Large intestine (tissue), 3 donors: ENCODE data around the gene FMN1. TPM values are rescaled to one million over a fixed set of nuclear protein-coding genes. Genes with fewer than 3 reads are reported as not detected.

Experiments used
- DNase-seq, 2 donors: peaks; one replicate each; pipeline versions ENCODE4 v3.0.0 to v3.0.0-alpha.2; 2013
- H3K27ac ChIP-seq: one replicate; pipeline ENCODE4 v1.5.1; 2013; ENCODE audit warnings: low read length
- H3K27me3 ChIP-seq: 2 replicates; pipeline ENCODE4 v1.6.1; 2013; ENCODE audit warnings: low read length; ENCODE audit not compliant: control insufficient read depth, insufficient read depth
- H3K36me3 ChIP-seq: 2 replicates; pipeline ENCODE4 v1.6.1; 2013; ENCODE audit warnings: low read length; ENCODE audit not compliant: control insufficient read depth, insufficient read depth
- H3K4me1 ChIP-seq: one replicate; pipeline ENCODE4 v1.6.1; 2013; ENCODE audit warnings: low read length; ENCODE audit not compliant: control insufficient read depth, insufficient read depth
- H3K4me3 ChIP-seq: one replicate; pipeline ENCODE4 v1.5.1; 2013; ENCODE audit warnings: low read length
- H3K9me3 ChIP-seq: one replicate; pipeline ENCODE4 v1.6.1; 2013; ENCODE audit warnings: mild to moderate bottlenecking, low read depth, low read length, moderate library complexity; ENCODE audit not compliant: control insufficient read depth
- WGBS: methylation state at CpG from one replicate; pipeline ENCODE4 v1.1.5; 2013; ENCODE audit warnings: low lambda C conversion rate; ENCODE audit not compliant: insufficient coverage; 5-methylcytosine and 5-hydroxymethylcytosine counted together
- polyA plus RNA-seq: library from polyadenylated mRNA; unstranded; fragments of 120-200 nt; gene quantifications from one replicate; pipeline ENCODE4 v1.2.1, GENCODE V29; 2013

The FMN1 gene
- polyA plus RNA-seq, 1 donor: 0.88 TPM

DNA sequence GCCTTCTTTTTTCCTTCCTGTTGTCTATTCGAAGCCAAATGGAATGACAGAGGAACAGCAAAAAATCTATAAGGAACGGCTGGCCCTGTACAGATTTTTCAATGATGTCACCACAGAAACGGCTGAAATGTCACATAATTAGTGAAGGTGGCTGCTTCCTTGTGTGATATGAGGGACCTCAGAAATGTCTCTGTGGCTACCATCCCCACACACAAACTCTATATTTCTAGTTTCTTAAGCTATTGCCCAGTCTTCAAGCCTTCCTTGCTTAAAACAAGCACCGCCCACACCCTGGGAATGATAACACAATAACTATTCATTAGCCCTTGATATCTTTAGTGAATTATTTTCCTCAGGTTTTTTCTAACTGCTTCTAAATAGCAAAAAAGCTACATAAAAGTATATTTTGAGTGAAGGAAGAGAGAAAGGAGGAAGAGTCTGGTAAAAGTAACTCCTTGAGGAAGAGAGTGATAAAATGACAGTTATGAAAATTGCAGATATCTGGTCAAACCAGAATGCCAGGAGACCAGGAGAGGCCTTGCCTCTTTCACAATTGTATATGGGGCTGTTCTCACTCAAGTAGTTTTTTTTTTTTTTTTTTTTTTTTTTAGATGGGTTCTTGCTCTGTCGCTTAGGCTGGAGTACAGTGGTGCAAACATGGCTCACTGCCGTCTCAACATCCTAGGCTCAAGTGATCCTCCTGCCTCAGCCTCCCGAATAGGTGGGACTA is 38.7 kb downstream of the FMN1 start:
- no peaks in the 10 kb centered on the region for H3K9me3 ChIP-seq
- H3K4me3 ChIP-seq: no peak overlapping the region
- no peaks in the 10 kb centered on the region for H3K36me3 ChIP-seq
- 100% methylated on average over 1 of the region's 7 CpGs for WGBS
- no peak for DNase-seq
- no peak overlapping the region for H3K27ac ChIP-seq
- peaks cover 4% of the 10 kb centered on the region for H3K4me1 ChIP-seq
- H3K27me3 ChIP-seq: no peaks in the 10 kb centered on the region

DNA sequence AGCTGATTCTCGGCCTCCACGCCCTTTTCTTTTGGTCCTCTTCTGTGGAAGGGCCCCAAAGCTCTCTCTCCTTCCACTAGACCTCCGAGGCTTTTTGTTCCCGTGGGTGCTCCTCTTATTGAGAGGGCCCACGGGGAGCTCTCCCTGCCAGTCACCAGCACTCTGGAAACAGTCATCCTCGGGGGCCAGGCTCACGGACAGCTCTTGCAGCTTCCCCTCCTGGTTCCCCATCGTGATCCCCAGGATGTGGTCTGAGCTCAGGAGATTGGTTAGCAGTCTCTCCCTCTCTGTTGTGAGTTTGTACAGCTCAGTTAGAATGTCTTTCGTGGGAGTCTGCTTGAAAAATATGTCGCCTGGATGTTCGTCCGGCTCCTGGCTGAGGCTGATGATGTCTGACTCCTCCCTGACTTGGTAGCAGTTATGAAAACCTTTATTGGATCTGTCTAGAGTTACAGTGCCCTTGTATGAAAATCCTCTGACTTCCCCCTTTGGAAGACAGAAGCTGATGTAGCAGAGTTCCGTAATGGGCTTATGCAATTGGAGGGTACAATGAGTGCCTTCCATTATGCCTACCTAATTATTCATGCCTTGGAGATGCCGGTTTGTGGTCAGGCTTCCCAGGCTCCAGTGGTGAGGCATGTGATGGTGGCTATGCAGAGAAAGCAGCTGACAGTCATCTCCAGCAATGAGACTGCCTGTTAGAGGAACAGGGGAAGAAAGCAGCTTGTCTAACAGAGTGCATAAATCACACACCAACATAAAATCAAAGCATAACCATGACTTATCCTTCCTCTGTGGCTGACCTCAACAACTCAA is 40.0 kb downstream of the FMN1 start:
- Histone ChIP-seq H3K27ac (no peak overlapping the region), H3K4me3 (no peak overlapping the region), H3K9me3 (no peaks in the 10 kb centered on the region), H3K27me3 (no peaks in the 10 kb centered on the region), H3K36me3 (no peaks in the 10 kb centered on the region), H3K4me1 (peaks cover 10% of the 10 kb centered on the region)
- no peak for DNase-seq
- no CpG with 5 or more reads among the region's 14 CpGs for WGBS

- H3K27me3 ChIP-seq: no peaks in the 10 kb centered on the region
- H3K9me3 ChIP-seq: no peaks in the 10 kb centered on the region
- WGBS: no CpG with 5 or more reads among the region's 17 CpGs
- H3K27ac ChIP-seq: no peak overlapping the region
- peaks cover 10% of the 10 kb centered on the region for H3K4me1 ChIP-seq
- DNase-seq: no peak
- no peaks in the 10 kb centered on the region for H3K36me3 ChIP-seq
- H3K4me3 ChIP-seq: no peak overlapping the region
Observed at GRCh38 chr15:33153548-33153947, 41.0 kb downstream of the FMN1 start.

DNA sequence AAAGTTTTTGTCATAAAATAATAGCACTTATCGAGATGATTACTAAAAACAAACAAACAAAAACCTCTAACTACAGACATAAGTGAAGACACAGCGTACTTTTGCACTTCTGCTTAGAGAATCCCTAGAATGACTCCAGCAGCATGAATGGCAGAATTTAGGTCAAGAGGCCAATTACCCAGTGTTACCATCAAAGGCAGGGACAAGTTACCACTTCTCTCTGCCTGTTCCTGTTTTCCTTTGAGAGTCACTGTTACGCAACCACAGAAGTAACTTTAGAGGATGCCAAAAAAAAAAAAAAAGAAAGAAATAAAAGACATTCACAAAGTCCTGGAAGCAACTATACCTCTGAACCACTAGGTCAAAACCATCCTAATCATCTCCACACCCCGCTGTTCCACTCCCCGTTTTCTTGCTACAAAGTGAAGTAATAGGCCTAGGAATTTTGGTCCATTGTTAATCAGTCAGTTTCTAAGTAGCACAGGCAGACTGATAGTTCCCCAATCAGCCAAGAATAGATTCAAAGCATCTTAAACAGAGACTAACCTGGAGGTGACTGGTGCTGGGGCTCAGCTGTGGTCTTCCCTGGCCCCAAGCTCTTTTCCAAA is 41.9 kb downstream of the FMN1 start:
- no peak overlapping the region for H3K27ac ChIP-seq

GRCh38 chr15:33150971-33151370 is 43.5 kb downstream of the FMN1 start:
- DNase-seq: peak in 1 of 2 donors; percentile 48
- 20% methylated on average over 1 of the region's 1 CpG for WGBS
- Histone ChIP-seq H3K9me3 (no peaks in the 10 kb centered on the region), H3K4me3 (no peak overlapping the region), H3K4me1 (peaks cover 21% of the 10 kb centered on the region), H3K27ac (peak overlapping the region; percentile 50), H3K27me3 (no peaks in the 10 kb centered on the region), H3K36me3 (no peaks in the 10 kb centered on the region)

More for the DNA sequence above, 41.9 kb downstream of the FMN1 start:
- H3K9me3 ChIP-seq: no peaks in the 10 kb centered on the region
- DNase-seq: no peak
- H3K4me1 ChIP-seq: peaks cover 10% of the 10 kb centered on the region
- no peaks in the 10 kb centered on the region for H3K36me3 ChIP-seq
- WGBS: 60% methylated on average over 1 of the region's 5 CpGs
- H3K4me3 ChIP-seq: no peak overlapping the region
- H3K27me3 ChIP-seq: no peaks in the 10 kb centered on the region

- Histone ChIP-seq H3K4me1 (peaks cover 23% of the 10 kb centered on the region), H3K27ac (peak overlapping the region; percentile 50), H3K9me3 (no peaks in the 10 kb centered on the region), H3K4me3 (no peak overlapping the region), H3K27me3 (no peaks in the 10 kb centered on the region), H3K36me3 (no peaks in the 10 kb centered on the region)
- no CpG with 5 or more reads among the region's 2 CpGs for WGBS
- DNase-seq: peak in 1 of 2 donors; percentile 74
Observed at GRCh38 chr15:33150431-33150941, 44.0 kb downstream of the FMN1 start.

GRCh38 chr15:33149919-33150318 is 44.6 kb downstream of the FMN1 start:
- Histone ChIP-seq H3K27ac (peak overlapping the region; percentile 50), H3K27me3 (no peaks in the 10 kb centered on the region), H3K4me3 (no peak overlapping the region), H3K4me1 (peaks cover 23% of the 10 kb centered on the region), H3K9me3 (no peaks in the 10 kb centered on the region), H3K36me3 (no peaks in the 10 kb centered on the region)
- DNase-seq: no peak

DNA sequence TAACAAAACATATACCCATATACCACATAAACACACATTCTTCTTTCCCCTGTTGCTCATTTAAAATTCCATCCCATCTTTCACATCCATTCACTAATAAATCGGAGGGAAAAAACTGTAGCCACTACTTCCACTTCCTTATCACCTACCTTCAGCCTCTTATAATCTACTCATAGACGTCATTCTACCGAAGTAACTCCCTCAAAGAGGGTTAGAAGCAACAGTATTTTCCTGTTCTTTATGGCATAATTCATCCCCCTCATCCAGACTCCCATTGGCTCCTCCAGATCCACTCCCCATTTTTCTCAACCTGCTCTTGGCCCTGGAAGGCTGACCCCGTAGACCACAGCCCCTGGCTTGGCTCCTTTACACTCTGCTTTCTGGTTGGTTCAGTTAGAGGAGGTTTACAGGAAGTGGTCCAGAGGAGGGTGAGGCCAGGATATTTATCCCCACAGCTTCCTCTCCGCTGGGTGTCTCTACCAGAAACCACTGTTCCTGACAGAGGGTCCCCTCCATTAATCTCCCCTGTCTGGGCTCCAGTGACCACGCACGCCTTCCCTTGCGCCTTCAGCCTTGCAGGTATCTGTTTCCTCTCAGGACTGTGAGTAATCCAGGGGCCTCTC is 46.3 kb downstream of the FMN1 start:
- no peak for DNase-seq
- no peaks in the 10 kb centered on the region for H3K36me3 ChIP-seq
- no peaks in the 10 kb centered on the region for H3K27me3 ChIP-seq
- peaks cover 28% of the 10 kb centered on the region for H3K4me1 ChIP-seq
- no peak overlapping the region for H3K27ac ChIP-seq
- no peaks in the 10 kb centered on the region for H3K9me3 ChIP-seq
- WGBS: 39% methylated on average over 3 of the region's 8 CpGs
- no peak overlapping the region for H3K4me3 ChIP-seq

DNA sequence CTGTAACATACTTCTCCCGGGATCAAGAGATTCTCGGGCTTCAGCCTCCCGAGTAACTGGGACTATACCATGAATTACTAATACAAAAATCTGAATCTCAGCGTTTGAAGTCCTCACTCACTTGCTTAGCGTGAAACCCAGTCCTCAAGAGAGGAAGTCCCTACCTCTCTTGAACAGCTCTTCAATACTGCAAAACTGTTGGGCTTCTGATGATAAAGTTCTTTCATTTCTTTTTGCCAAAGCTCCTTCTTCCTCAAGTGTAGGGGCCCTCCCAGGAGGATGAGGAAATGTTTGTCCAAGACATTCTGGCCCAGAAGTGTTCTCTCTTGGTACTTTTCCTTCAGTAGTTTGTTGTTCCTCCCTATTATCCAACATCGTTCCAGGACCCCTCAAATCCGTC is 48.5 kb downstream of the FMN1 start:
- Histone ChIP-seq H3K4me1 (peaks cover 43% of the 10 kb centered on the region), H3K27me3 (no peaks in the 10 kb centered on the region), H3K4me3 (no peak overlapping the region), H3K36me3 (no peaks in the 10 kb centered on the region), H3K9me3 (no peaks in the 10 kb centered on the region), H3K27ac (peak overlapping the region; percentile 10)
- no CpG with 5 or more reads among the region's 7 CpGs for WGBS
- DNase-seq: no peak

- 100% methylated on average over 1 of the region's 6 CpGs for WGBS
- Histone ChIP-seq H3K27me3 (no peaks in the 10 kb centered on the region), H3K36me3 (no peaks in the 10 kb centered on the region), H3K9me3 (no peaks in the 10 kb centered on the region), H3K4me1 (peaks cover 40% of the 10 kb centered on the region), H3K4me3 (no peak overlapping the region), H3K27ac (peak overlapping the region; percentile 10)
- DNase-seq: no peak
Observed at GRCh38 chr15:33145447-33145846, 49.1 kb downstream of the FMN1 start.
